Omental fat pad (tissue), 4 donors: Measurements from ENCODE around the gene RASGRP3. TPM values are rescaled to one million over a fixed set of nuclear protein-coding genes. Genes with fewer than 3 reads are reported as not detected.

Experiments used
- ATAC-seq: fragments of 150-250 bp; one replicate; pipeline ENCODE4 v1.9.1; 2016; ENCODE audit warnings: mild to moderate bottlenecking, moderate library complexity; ENCODE audit not compliant: low FRiP score
- DNase-seq: peaks from one replicate; pipeline ENCODE4 v3.0.0-alpha.2; 2019; ENCODE audit warnings: low spot score
- total RNA-seq, 4 donors: library from RNA; depleted of rRNA; stranded (reverse); fragments of >200 nt; gene quantifications; one replicate each; pipeline ENCODE4 v1.1.0, GENCODE V29; 2016
- TF ChIP-seq, protein P1 (sequence below), 3 donors: fragments of 450-650 bp; IDR thresholded peaks; one replicate each; pipeline ENCODE4 v1.5.1; 2016 to 2017; ENCODE audit warnings: antibody characterized with exemption in 3 of 3, mild to moderate bottlenecking in 3 of 3, moderate library complexity in 2 of 3

The RASGRP3 gene
- total RNA-seq, 4 donors from 2014 or later = 11.8 to 42.2 (median 26.1) TPM

DNA sequence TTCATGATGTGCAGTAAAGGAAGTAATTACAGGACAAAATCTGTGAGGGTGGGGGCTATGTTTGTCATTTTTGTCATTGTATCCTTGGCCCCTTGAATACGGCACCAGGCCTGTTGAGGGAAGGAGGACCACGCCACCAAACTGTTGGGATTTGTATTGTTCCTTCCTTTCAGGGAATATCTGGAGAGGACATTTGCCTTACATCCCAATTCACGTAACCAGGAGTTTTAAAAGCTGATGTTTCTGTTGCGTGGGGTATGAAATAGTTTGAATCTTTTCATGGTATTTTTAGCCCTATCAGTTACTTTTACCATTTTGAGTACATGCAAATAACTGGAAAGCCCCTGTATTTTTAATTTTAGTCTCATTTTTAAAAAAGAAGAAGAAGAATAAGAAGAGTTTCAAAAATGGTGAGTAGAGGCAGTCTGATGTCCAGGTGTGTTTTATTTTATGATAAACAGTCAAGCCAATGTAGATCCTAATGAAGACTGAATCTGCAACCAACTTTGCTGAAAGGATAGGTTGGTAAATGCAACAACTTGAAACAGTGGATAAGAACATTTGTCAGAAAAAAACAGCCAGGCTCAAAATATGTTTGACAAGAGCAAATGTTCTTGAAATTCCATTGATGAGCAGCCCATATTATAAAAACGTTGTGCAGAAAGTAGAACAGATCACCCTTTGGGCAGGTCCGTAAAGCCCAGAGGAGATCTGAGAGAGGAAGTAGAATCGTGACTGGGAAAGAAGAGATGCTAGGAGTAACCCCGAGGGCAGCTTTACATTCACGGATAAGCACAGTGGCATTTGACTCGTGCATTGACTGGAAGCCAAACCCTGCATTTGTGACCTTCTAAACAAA, 54.5 kb downstream of the RASGRP3 start:
- TF ChIP-seq, protein P1, sequence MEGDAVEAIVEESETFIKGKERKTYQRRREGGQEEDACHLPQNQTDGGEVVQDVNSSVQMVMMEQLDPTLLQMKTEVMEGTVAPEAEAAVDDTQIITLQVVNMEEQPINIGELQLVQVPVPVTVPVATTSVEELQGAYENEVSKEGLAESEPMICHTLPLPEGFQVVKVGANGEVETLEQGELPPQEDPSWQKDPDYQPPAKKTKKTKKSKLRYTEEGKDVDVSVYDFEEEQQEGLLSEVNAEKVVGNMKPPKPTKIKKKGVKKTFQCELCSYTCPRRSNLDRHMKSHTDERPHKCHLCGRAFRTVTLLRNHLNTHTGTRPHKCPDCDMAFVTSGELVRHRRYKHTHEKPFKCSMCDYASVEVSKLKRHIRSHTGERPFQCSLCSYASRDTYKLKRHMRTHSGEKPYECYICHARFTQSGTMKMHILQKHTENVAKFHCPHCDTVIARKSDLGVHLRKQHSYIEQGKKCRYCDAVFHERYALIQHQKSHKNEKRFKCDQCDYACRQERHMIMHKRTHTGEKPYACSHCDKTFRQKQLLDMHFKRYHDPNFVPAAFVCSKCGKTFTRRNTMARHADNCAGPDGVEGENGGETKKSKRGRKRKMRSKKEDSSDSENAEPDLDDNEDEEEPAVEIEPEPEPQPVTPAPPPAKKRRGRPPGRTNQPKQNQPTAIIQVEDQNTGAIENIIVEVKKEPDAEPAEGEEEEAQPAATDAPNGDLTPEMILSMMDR (IDR thresholded peaks at IDR 0.05) = no peak
- ATAC-seq (no peak), DNase-seq (no peak)

DNA sequence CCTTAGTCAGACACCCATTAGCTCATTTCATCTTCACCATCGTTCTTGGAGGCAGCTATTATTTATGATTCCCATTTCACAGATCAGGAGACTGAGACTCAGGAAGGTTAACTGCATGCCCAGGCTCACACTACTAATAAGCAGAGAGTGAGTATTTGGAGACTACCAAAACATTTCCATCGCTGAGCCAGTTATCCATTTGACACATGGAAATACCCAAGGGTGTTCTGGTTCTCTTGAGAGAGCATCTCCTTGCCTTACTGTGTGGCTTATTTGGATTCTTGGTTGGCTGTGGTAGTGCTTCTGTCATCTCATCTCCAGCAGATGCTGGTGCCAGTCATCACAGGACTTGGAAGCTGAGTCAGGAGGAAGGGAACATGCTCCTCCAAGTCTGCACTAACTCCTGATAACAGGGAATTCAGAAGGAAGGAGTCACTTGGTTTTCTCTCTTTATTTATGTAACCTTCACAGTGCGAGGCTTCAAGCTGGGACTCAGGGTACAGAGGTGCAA, 55.2 kb downstream of the RASGRP3 start:
- TF ChIP-seq, protein P1 (IDR thresholded peaks at IDR 0.05) = no peak
- ATAC-seq = no peak
- no peak for DNase-seq

DNA sequence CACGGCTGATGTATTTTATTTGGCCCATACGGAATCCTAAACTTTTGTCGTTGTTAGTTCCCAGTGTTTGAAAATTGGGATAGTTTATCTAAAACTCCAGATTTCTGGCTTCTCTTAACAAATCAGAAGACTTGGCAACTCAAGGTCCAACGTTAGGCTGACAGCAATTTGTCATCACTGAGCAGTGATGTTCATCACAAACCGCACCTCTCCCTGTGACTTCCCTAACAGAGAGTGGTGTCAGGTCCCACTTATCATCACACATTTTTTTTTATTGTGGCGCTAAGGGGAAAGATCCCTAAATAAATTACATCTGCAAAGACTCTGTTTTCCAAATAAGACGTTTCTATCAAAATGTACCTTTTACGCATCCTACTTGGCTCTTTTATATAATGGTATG, 55.7 kb downstream of the RASGRP3 start:
- DNase-seq (no peak), ATAC-seq (no peak)
- TF ChIP-seq, protein P1 (IDR thresholded peaks at IDR 0.05) = no peak

DNA sequence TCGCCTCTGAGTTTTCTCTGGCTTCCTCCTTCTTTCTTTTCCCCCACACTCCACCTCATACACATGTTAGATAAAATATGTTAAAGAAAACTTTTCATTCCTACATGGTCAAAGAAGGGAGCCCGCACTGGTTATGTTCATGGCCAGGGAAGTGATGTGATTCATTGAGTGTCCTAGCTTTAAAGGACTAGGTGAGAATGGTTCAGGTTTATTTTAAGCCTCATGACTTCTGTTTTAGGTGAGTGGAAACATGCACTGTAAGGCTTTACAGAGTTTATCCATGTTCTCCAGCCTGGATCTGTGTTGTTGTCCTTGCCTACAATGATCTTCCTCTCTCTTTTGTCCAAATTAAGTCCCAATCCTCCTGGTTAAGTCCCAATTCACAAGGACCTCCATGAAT, 56.5 kb downstream of the RASGRP3 start:
- ATAC-seq = no peak
- no peak for DNase-seq
- TF ChIP-seq, protein P1 (IDR thresholded peaks at IDR 0.05) = no peak

DNA sequence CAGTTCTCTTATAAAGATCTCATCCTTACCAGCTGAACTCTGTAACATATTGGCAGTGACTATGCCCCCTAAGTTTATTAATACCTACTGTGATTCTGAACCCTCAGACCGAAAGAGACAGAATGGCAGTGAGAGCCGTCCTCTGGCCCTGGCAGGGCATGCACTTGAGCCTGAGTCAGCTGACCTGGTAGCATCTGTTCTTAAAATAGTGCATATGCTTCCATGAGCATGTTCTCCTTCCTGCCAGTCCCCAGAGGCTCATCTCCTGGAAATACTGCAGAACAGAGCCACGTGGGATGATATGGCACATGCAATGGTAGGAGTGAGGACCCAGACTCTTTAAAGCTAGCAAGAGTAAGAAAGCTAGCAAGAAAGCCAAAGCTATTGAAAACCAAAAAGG, 59.0 kb downstream of the RASGRP3 start:
- DNase-seq (no peak), ATAC-seq (no peak)
- TF ChIP-seq, protein P1 (IDR thresholded peaks at IDR 0.05) = no peak

DNA sequence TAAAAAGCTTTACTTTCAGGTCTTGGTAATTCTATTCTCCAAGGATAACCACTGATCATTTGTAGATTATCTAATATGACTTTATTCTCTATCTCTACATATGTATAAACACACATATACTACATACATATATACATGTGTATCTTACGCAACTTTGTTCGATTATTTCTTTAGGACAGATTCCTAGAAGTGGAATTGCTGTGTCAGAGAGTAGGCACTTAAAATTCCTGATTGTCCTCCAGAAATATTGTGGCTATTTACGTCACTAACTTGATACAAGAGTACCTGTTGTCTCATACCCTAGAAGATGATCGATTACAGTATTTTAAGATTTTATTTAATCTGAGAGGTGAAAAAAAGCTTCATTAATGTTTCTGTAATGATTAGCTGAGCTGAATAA, 64.8 kb downstream of the RASGRP3 start:
- DNase-seq = no peak
- TF ChIP-seq, protein P1 (IDR thresholded peaks at IDR 0.05) = no peak
- no peak for ATAC-seq

DNA sequence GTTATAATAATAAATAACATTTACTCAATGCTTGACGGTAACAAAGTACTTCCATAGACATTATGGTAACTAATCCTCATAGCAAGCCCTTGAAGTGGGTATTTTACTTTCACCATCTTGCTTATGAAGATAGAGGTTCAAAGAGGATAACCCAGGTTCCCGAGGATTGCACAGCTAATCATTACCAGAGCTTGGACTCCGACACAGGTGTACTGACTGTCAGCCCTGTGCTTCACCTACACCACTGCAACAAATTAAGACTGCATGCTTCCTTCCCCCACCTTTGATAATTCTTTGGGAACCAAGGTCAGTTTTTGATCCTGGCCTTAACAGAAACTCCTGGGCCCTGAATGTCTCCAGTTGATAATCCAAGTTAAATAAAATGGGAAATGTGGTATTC, 73.8 kb downstream of the RASGRP3 start:
- TF ChIP-seq, protein P1 (IDR thresholded peaks at IDR 0.05) = no peak
- ATAC-seq = no peak
- DNase-seq = no peak
